Activated CD8-positive, alpha-beta T cell treated with anti-CD3 and anti-CD28 coated beads for 36 hours (primary cell): ENCODE data around the gene IFT20. TPM values are rescaled to one million over a fixed set of nuclear protein-coding genes. Genes with fewer than 3 reads are reported as not detected.
"Not testable (repeated sequence)": the region's sequence is repeated elsewhere in the genome, so short reads cannot be mapped to it uniquely, and the experiment has no call there.

ENCODE experiments used
- ATAC-seq: fragments of 200-7000 bp; cut with Tn5 transposase; one replicate; pipeline ENCODE4 v1.10.0; 2021; ENCODE audit warnings: mild to moderate bottlenecking, moderate library complexity
- CTCF ChIA-PET: fragments of 350-600 bp; sonication (Branson Sonifier 250); formaldehyde crosslinking; loops from one replicate; lab custom pipeline; 2021; ENCODE audit warnings: antibody characterized with exemption; lab: Charles Lee
- POLR2A ChIA-PET: fragments of 350-600 bp; sonication (Branson Sonifier 250); formaldehyde crosslinking; loops from one replicate; lab custom pipeline; 2021; ENCODE audit warnings: antibody characterized with exemption; lab: Charles Lee
- DNase-seq: peaks from one replicate; pipeline ENCODE4 v3.0.0-alpha.2; 2020
- H3K27ac Mint-ChIP-seq: one replicate; pipeline ENCODE4 v1.8.0; 2021; ENCODE audit warnings: mild to moderate bottlenecking, mixed read lengths
- H3K27me3 Mint-ChIP-seq: one replicate; pipeline ENCODE4 v1.8.0; 2021; ENCODE audit warnings: mixed read lengths
- H3K36me3 Mint-ChIP-seq: one replicate; pipeline ENCODE4 v1.8.0; 2021; ENCODE audit warnings: low read depth, mixed read lengths
- H3K4me1 Mint-ChIP-seq: one replicate; pipeline ENCODE4 v1.8.0; 2021; ENCODE audit warnings: low read depth, mixed read lengths
- H3K4me3 Mint-ChIP-seq: one replicate; pipeline ENCODE4 v1.8.0; 2021; ENCODE audit warnings: mild to moderate bottlenecking, moderate library complexity, mixed read lengths
- H3K9me3 Mint-ChIP-seq: one replicate; pipeline ENCODE4 v1.8.0; 2021; ENCODE audit warnings: mixed read lengths
- intact Hi-C: fragments of 100-400 bp; cut with micrococcal nuclease; formaldehyde crosslinking; loops from one replicate; pipeline ENCODE4 v1.10.0; 2022
- total RNA-seq, 2 experiments: library from RNA; stranded (reverse); gene quantifications; one replicate each; pipeline ENCODE4 v1.2.3, GENCODE V29; 2021
- TF ChIP-seq, protein P1 (sequence below): fragments of 200-600 bp; IDR thresholded peaks from one replicate; pipeline ENCODE4 v1.8.0; 2022; ENCODE audit warnings: antibody characterized with exemption, mild to moderate bottlenecking

The IFT20 gene
- total RNA-seq, 2 experiments from 2014 or later, result 16.7 to 18.8 TPM

DNA sequence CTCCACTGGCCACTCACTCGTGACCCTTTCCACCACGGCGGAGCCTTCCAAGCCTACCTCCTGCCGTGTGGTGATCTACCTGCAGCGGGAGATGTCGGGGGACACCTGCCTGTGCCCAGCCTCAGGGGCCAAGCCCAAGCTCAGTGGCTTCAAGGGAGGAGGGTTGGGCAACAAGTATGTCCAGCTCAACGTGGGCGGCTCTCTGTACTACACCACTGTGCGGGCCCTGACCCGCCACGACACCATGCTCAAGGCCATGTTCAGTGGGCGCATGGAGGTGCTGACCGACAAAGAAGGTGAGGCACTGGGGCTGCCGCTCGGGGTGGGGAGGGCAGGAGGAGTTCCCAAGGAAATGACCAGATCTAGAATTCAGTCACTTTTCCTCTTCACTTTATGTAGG lies 4.2 kb upstream of the IFT20 start:
- H3K4me1 Mint-ChIP-seq, result peaks cover 24% of the 10 kb centered on the region

DNA sequence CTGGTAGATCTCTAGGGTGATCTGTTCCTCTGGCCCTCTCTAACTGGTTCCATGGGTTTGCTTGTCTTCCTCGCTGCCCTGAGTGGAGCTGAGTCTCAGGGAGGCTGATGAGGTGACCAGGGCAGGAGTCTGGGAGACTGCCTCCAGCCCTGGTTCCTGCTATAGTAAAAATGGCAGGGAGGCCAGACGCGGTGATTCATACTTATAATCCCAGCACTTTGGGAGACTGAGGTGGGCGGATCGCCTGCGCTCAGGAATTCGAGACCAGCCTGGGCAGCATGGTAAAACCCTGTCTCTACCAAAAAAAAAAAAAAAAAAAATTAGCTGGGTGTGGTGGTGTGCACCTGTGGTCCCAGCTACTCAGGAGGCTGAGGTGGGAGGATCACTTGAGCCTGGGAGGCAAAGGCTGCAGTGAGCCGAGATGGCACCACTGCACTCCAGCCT lies 3.5 kb upstream of the IFT20 start:
- intact Hi-C loops, DNase-seq, H3K27ac Mint-ChIP-seq, H3K9me3 Mint-ChIP-seq, ATAC-seq, H3K4me3 Mint-ChIP-seq, H3K27me3 Mint-ChIP-seq: not testable (repeated sequence)
- ChIA-PET CTCF (interaction anchor here (1.7 kb wide), 1 partner anchor 9 kb away, joined by 7 read pairs; no protein-coding TSS in a partner anchor), POLR2A (interaction anchor here (0.6 to 1.5 kb wide), 4 partner anchors 17 to 256 kb away, joined by 3 to 4 read pairs (median 4); no protein-coding TSS in a partner anchor)
- Mint-ChIP-seq H3K36me3 (peaks cover 13% of the 10 kb centered on the region), H3K4me1 (peaks cover 31% of the 10 kb centered on the region)

More for the DNA sequence above, 4.2 kb upstream of the IFT20 start:
- Mint-ChIP-seq H3K4me3 (no peak overlapping the region), H3K36me3 (peaks cover 16% of the 10 kb centered on the region), H3K9me3 (no peaks in the 10 kb centered on the region), H3K27ac (no peak overlapping the region), H3K27me3 (no peaks in the 10 kb centered on the region)
- POLR2A ChIA-PET, result interaction anchor here (0.6 to 1.5 kb wide), 4 partner anchors 16 to 256 kb away, joined by 3 to 4 read pairs (median 4); no protein-coding TSS in a partner anchor
- intact Hi-C loops, result no loop called here
- TF ChIP-seq, protein P1, sequence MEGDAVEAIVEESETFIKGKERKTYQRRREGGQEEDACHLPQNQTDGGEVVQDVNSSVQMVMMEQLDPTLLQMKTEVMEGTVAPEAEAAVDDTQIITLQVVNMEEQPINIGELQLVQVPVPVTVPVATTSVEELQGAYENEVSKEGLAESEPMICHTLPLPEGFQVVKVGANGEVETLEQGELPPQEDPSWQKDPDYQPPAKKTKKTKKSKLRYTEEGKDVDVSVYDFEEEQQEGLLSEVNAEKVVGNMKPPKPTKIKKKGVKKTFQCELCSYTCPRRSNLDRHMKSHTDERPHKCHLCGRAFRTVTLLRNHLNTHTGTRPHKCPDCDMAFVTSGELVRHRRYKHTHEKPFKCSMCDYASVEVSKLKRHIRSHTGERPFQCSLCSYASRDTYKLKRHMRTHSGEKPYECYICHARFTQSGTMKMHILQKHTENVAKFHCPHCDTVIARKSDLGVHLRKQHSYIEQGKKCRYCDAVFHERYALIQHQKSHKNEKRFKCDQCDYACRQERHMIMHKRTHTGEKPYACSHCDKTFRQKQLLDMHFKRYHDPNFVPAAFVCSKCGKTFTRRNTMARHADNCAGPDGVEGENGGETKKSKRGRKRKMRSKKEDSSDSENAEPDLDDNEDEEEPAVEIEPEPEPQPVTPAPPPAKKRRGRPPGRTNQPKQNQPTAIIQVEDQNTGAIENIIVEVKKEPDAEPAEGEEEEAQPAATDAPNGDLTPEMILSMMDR, result no peak
- DNase-seq (no peak), ATAC-seq (no peak)
- CTCF ChIA-PET, result no interaction called here

DNA sequence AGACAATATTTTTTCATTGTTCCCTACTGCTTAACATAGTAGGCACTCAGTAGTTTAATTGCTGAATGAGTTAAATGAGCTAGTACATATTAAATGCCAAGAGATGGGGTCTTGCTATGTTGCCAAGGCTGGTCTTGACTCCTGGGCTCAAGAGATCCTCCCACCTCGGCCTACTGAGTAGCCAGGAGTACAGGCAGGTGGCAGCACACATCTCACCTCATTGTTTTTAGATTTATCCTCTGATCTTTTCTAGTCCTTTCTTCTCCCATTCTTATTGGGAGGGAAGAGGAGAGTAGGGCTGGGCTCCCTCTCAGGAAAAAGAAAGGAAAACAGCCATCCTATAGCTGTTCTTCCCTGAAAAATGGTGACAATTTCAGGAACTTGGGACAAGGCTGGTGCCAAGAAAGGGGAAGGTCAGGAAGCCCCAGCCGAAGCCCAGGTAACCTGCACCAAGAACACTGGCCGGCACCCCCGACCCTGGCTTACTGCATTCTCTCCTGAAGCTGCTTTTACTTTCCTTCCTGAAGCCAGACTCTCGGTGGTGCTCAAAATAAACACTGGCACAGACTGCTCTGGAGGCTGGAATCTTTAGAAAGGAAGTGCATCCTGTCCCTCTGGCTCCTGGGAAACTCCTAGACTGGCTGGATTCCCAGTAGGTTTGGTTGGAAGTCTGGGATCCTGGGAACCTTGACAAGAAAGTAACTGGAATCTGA lies 2.9 kb upstream of the IFT20 start:
- Mint-ChIP-seq H3K4me1 (peaks cover 31% of the 10 kb centered on the region), H3K27ac (no peak overlapping the region), H3K27me3 (no peaks in the 10 kb centered on the region), H3K36me3 (peaks cover 12% of the 10 kb centered on the region), H3K9me3 (no peaks in the 10 kb centered on the region), H3K4me3 (no peak overlapping the region)
- TF ChIP-seq, protein P1, result no peak
- ATAC-seq (no peak), DNase-seq (no peak)
- ChIA-PET CTCF (interaction anchor here (1.2 to 1.7 kb wide), 2 partner anchors 10 to 87 kb away, joined by 3 to 7 read pairs; no protein-coding TSS in a partner anchor), POLR2A (interaction anchor here (1.0 to 1.1 kb wide), 2 partner anchors 18 to 22 kb away, joined by 3 to 4 read pairs; no protein-coding TSS in a partner anchor)
- intact Hi-C loops, result no loop called here

DNA sequence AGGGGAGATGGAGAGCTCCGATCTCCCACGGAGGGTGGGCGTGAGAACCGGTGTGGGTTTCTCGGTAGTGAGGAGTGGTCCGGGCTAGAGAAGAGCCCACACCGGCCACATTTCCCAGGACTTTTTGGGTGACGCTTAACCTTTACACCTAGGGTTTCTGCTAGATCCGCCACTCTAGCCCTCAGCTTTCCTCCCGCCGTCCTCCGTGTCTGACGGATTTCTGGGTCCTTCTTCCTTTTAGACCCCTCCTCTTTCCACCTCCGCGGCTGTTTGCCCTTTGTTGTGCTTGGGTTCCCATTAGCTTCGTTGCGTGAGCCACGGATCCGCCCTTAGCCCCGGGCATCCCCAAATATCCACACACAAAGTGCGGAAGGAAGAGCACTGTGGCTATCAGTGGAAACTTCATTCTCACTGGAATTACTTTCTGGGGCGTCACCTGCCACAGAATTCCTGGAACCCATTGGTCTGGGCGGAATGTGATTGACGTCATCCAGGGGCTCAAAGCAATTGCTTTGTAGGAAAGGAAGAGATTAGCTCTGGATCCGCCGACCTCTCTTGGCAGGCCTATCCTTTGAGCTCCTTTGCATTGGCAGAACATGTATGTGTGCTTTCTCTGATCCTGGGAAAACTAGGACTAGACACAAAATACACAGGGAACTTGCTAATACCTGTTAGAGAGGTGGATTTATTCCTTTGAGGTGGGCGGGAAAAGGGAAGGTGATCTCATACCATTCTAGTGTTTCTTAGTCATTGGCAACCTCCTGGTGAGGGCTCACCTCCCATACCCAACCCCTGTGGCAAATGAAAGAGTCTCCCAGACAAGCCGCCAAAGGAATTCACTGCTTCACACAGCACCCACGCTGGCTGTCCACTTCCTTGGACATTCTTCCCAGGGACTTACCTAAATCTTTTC lies 943 bp upstream of the IFT20 start:
- ChIA-PET CTCF (interaction anchor here (0.8 to 2.7 kb wide), 9 partner anchors 10 to 531 kb away, joined by 3 to 19 read pairs (median 7); partner anchors contain the start of genes POLDIP2 and TMEM97), POLR2A (interaction anchor here (0.6 to 3.6 kb wide), 9 partner anchors 10 to 241 kb away, joined by 3 to 29 read pairs (median 4); partner anchors contain the start of genes ALDOC, POLDIP2, SEBOX and TMEM97)
- H3K9me3 Mint-ChIP-seq, result no peaks in the 10 kb centered on the region
- TF ChIP-seq, protein P1, result no peak
- ATAC-seq, result peak; percentile 1
- H3K27ac Mint-ChIP-seq, result peak overlapping the region; percentile 80
- H3K36me3 Mint-ChIP-seq, result peaks cover 2% of the 10 kb centered on the region
- H3K4me3 Mint-ChIP-seq, result peak overlapping the region; percentile 84
- H3K4me1 Mint-ChIP-seq, result peaks cover 31% of the 10 kb centered on the region
- intact Hi-C loops, result no loop called here
- H3K27me3 Mint-ChIP-seq, result no peaks in the 10 kb centered on the region
- peak; percentile 60 for DNase-seq
